GF-D8 (cell line): ENCODE data around the gene TNRC6B.
"Not testable (repeated sequence)": the region's sequence is repeated elsewhere in the genome, so short reads cannot be mapped to it uniquely, and the experiment has no call there.

Experiments
- DNase-seq: peaks from one replicate; lab custom pipeline; 2025; lab: John Stamatoyannopoulos, UW

The TNRC6B gene

DNA sequence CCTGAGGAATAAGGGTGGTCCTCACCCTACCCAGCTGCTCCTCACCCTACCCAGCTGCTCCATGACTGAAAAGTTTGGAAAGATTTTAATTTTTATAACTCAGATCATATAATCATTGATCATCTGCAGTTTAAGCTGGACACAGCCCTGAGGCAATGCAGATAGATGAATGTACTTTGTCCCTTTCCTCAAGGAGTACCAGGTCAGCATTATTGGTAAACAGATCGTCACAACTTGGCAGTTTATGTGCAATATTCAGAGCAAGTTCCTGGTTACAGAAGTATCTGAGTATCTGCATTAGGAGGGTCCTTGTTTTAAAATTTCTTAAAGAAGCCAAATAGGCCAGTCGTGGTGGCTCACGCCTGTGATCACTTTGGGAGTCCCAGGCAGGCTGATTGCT lies 3.6 kb downstream of the TNRC6B start:
- DNase-seq, result no peak

GRCh38 chr22:40182231-40182835 lies 4.6 kb downstream of the TNRC6B start:
- no peak for DNase-seq

DNA sequence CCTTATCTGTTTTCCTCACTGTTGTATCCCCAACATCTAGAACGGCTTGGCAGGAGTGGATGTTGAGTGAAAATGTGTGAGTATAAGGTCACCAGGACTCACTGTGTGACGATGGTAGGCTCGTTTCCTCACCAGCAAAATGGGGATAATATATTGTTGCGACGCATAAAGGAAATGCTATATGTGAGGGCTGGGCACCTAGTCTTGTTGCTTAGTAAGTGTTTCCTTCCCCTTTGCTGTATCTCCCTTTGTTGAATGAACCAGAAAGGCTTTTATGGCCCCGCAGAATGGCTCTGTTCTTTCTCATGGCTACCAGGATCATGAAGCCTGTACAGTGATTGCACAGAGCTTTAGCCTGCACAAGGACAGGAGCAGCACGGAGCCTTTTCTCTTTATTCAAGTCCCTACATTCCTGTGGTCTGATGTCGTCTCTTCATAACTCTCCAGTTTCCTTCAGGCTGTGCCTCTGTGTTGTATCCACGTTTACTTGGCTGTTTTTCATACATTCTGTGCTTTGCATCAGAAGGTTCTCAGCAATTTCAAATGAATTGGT lies 5.4 kb downstream of the TNRC6B start:
- peak; percentile 42 for DNase-seq

DNA sequence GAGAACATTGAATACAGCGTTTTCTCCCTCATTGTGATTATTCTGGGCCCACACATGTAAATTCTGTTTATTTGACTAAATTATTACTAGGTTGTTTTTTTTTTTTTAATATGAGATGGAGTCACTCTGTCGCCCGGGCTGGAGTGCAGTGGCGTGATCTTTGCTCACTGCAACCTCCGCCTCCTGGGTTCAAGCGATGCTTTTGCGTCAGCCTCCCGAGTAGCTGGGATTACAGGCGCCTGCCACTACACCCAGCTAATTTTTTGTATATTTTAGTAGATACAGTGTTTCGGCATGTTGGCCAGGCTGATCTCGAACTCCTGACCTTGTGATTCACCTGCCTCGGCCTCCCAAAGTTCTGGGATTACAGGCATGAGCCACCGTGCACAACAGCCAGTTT lies 5.9 kb downstream of the TNRC6B start:
- DNase-seq, result not testable (repeated sequence)

DNA sequence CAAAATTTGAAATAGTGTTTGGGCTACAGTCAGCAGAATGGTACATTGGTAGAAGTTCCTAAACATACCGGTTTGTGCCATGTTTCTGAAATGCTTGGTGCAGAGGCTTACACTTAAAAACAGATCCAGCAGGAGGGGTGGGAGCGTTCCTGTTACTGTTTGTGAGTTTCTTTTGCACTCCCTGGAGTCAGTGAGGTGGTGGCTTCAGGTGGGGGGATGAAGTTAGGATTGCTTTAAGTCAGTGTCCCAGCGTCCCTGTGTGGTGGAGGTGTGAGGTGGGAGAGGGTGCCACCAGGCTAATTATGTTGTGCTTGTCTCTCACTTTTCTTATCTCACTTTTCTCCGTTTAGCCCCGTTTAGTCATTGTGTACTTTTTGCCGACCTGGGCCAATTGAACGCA lies 9.7 kb downstream of the TNRC6B start:
- no peak for DNase-seq

DNA sequence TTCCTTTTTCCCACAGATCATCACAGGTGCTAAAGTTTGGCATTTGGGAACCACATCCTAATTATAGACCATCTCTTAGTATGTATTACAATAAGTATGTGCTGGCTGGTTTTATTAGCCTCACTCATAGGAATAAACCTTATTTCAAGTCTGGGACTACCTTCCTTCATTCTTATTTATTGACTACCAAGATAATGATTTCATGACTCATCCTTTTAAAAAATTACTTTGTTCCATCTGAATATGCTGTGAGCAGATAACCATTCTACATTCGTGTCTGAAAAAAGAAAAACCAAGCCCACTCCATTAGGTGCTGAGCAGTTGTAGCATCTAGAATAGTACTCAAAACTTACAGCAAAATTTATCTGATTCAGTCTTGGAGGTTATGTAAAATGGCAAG lies 12.3 kb downstream of the TNRC6B start:
- no peak for DNase-seq

DNA sequence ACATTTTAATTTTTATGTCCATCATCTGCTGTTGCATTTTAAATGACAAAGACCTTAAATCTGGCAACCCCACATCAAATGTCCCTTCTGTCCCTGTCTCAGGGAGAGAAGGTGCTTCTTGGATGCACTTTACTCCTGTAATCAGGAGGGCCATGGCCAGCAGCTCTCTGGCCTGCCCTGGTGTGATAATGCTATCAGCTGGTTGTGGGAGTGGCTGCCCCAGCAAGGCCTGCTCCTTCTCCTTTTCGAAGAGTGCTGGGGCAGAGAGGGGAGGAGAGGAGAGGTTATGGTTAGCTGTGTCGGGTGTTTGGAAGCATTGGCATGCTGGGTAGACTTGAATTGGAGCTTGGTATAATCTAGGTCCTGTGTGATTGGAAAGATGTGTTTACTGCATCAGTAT lies 12.8 kb downstream of the TNRC6B start:
- no peak for DNase-seq

DNA sequence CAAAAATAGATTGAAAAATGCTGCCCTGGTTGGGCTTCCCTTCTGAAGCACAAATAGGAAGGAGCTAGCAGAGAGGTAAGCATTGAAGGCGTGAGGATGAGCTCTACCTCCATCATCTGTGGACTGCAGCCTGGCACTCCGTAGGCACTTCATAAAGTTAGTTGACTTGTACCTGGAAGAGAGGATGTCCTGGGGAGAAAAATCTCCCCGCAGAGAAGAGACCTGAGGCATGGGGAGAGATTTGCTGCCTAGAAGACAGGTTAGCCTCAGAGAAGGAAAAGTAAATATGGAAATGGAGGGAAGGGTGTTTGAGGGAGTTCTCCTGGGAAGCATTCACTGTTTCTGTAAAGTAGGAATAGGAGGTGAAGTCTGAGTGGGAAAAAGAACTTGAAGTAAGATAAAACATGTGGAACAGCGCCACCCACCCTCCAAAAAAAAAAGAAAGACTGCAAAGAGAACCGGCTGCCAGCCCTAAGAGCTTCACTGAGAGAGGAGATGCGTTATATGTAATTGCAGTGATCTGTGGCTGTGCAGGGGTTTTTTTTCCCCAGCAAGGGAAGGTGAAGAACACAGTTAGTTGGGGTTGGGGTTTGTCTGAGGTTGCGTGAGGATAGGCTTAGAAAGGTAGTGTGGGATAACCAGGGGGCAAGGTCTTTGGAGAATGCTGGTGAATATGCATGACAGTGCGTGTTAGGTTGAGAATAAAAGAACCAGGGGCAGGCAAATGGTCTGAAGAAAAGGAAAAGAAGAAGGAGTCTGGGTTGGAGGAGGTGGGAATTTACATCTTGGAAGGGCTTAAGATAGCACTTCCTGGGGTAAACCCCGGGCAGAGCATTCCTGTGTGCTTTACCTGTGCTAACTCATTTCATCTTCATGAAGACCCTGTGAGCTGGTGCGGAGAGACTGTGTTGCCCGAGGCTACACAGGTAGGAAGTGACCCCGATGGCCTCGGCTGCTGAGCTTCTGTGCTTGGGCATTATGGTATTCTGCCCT lies 16.0 kb downstream of the TNRC6B start:
- DNase-seq, result no peak

DNA sequence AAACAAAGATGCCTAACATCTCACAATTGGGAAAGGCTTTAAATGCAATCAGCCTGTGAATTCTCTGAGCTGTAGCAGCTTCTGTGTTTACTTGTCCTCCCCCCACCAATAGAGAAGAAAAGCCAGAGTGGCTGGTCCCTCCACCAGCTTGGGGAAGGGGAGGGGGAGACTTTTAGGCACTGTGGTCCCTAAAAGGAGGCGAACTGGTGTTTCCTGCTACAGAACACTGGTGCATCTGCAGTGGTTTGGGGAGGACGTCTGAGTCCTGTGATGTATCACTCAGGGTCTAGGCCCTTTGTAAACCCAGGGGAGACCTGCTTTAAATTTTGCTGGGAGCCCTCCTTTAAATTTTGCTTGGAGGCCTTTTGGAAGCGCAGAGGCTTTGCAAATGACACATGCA lies 16.9 kb downstream of the TNRC6B start:
- DNase-seq, result no peak

- no peak for DNase-seq
Observed at GRCh38 chr22:40196628-40197360, 19.1 kb downstream of the TNRC6B start.

- not testable (repeated sequence) for DNase-seq
Observed at GRCh38 chr22:40197421-40197820, 19.7 kb downstream of the TNRC6B start.

GRCh38 chr22:40198733-40199132 lies 21.0 kb downstream of the TNRC6B start:
- no peak for DNase-seq

- no peak for DNase-seq
Observed at GRCh38 chr22:40199223-40199622, 21.5 kb downstream of the TNRC6B start.

GRCh38 chr22:40199852-40200251 lies 22.1 kb downstream of the TNRC6B start:
- DNase-seq, result no peak

DNA sequence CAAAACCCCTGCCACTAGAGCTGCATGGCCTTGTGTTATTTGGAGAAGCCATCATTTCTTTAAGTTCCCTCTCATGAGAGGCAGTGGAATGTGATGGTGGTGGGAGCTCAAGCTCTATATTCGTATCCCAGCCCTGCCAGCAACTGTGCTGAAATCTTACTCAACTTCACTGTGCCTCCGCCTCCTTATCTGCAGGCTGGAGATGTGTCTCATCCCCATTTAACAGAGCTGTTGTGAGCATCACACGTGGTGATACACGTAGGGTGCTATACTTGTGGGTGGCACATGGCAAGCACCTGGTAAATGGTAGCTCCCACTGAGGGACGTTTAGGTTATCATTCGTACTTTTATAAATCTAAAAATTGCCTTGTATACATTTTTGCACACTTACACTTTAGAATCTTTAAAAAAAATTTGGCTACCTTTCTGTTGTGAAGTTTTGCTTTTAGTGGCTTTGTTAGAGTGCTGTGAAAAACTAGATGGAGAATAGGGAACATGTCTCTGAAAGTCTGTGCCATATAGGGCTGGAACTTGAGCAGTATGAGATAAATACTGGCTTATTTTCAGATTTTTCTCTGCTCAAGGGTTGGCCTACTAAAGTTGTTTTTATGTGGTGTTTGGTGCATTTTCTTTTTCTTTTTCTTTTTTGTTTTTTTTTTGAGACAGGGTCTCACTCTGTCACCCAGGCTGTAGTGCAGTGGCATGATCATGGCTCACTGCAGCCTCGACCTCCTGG lies 23.2 kb downstream of the TNRC6B start:
- DNase-seq, result no peak

- DNase-seq, result no peak
Observed at GRCh38 chr22:40202225-40202944, 24.7 kb downstream of the TNRC6B start.

DNA sequence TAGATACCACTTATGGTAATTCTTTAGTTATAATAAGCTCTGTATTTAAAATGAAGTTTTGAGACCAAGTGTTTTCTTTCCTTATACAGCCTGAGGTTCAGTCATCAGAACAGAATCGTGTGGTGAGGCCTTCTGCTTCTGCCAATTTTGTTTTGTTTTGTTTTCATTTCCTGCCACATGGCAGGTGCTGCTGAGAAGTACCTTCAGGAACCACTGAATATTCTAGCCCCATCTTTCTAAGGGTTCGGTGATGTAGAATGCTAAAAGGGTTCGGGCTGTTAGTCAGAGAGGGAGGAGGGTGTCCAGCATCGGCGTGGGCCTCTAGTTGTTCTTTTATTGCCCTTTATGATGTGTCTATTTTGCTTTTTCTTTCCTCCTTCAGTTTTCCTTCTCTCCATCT lies 25.8 kb downstream of the TNRC6B start:
- no peak for DNase-seq

- no peak for DNase-seq
Observed at GRCh38 chr22:40204321-40205116, 26.8 kb downstream of the TNRC6B start.

- no peak for DNase-seq
Observed at GRCh38 chr22:40206561-40206960, 28.8 kb downstream of the TNRC6B start.

DNA sequence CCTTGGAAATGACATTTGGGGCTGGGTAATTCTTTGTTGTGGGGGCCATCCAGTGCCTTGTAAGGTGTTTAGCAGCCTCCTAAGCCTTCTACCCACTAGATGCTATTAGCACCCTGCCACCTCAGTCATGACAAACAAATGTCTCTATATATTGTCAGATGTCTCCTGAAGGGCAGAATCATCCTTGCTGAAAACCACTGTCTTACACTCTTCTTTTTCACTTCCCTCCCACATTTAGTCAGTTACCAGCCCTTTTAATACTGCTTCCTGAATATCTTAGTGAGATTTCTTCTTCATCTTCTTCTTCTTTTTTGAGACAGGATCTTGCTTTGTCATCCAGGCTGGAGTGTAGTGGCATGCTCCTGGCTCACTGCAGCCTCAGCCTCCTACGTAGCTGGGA lies 33.1 kb downstream of the TNRC6B start:
- DNase-seq, result peak; percentile 57
